Middle frontal gyrus (tissue), 1 donor: ENCODE results near the gene EML1.

Source experiments
- DNase-seq: peaks from one replicate; pipeline ENCODE4 v3.0.0-alpha.2; 2015; ENCODE audit warnings: low spot score; ENCODE audit errors: extremely low spot score

The EML1 gene

DNA sequence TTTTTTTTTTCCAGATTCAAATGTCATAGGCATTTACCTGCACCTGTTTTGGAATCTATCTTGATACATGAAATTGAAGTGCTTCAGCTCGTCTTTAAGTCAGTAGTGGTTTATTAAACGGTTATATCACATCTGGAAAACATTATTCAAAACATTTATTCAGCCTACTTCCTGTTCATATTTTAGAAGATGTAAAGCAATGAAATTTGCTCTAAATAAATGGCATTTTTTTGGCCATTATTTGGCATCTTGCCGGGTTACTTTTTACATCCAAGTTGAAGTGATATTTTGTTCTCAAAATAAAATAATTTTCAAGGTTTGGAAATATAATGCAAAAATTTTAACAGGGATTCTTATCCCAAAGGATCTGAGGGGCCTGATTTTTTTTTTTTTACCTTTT, 103.1 kb downstream of the EML1 start:
- DNase-seq: no peak

DNA sequence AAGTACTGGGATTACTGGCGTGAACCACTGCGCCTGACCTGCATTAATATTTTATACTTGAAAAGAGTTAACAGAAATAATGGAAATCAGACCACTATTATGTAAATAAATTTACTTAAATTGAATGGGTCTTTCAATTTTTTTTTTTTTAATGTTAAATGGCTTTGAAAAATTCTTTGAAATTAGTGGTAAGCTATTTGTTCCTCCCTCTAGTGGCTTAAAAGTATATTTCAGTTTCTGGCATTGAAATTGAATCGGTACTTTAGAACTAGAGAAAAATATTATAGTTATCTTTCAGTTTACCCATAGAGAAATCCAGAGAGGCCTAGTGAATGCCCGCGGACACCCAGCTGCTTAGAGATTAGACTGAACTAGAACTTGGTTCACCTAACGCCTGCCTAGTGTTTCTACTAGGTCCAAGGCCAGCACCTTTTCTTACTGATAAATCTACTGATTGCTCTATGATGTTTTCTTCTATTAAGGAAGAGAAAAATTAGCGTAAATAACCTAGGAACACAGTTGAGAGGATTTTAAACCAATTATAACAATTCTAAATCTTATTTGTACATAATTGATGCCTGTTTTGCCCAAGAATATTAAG, 106.5 kb downstream of the EML1 start:
- DNase-seq: no peak

DNA sequence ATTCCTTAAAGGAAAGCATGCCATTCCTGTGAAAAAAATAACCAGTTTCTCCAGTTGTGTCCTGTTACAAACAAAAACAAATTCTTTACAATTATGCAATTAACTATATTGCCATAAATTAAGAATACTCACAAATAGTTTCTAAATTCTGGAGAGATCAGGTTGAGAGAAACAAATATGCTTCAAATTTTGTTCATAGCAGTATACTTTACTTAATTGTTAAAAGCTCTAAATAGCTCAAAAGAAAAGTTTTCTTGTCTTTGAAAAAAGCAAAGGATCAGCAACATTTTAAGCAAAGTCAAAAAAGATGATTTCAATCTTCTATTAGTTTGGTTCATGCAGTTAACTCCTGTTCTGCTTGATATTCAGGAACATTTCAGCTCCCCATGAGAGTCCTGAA, 109.7 kb downstream of the EML1 start:
- no peak for DNase-seq

DNA sequence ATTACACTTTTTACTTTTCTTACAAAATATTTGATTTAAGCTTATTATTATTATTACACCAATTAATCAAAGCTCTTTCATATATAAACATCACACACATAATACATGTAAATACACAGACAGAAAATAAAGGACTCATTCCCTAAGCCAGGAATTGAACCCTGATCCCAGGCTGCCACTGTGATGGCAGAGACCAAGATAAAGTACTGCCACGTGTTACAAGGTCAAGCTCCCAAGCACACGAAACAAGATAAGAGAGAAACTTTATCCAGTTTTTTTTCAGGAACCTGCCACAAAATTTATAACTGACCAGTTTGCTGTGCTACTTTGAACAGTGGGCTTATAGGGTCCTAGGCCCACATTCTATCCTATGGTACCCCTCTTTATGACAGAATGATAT, 111.3 kb downstream of the EML1 start:
- DNase-seq: no peak

DNA sequence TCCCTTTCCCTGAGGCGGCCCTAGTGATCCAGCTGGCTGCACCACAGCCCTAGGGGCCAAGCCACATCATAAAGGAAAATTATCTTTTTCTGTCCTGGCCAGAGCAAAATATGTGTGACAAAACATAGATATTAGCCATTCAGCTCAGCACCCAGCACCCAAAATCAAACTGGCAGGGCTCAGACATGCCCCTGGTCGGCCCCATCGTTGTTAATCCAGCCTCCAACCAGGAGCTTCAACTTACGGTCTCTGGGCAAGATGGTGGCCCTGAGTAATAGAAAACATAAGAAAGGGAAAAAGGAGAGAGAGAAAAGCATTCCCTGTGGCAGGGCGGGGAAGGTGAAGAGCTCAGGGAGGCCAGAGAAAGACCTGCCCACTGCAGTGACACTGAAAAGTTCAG, 111.9 kb downstream of the EML1 start:
- DNase-seq: no peak

DNA sequence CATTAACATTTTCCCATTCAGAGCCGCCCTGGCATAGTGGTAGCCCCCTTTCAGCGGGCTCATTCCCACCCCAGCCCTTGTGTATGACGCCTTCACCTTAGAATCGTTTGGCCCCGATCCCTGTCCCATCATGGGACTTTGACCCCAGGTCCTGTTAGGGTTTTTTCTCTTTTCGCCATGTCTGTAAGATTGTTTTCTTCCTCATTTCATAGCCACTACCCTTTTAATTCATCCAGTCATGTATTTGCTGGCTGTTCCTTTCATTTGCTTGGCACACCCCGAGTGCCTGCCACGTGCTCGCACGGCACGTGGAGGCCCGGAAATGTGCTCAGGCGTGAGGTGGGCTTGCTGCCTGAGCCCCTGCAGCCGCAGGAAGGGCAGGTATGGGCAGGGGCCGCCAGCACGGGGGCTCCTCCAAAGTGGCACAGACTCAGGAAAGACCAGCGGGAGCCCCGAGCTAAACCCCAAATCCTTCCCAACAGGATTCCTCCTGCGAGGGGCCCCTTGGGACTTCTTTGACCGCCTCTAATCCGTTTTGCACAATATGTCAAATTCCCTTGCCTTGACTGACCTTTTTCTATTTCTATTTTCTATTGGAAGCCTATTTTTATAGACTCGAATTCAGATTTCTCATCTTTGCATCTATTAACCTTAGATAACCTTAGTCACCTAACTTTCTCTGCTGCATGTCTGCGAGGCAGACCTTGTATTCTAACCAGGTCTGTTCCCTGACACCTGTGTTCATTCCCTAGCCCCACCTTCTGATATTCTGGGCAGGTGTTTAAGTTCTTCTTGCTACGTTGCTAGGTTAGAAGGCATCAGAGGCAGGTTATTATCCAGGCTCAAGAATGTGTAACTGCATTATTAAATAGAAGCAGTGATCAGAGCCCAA, 114.8 kb downstream of the EML1 start:
- DNase-seq: no peak

DNA sequence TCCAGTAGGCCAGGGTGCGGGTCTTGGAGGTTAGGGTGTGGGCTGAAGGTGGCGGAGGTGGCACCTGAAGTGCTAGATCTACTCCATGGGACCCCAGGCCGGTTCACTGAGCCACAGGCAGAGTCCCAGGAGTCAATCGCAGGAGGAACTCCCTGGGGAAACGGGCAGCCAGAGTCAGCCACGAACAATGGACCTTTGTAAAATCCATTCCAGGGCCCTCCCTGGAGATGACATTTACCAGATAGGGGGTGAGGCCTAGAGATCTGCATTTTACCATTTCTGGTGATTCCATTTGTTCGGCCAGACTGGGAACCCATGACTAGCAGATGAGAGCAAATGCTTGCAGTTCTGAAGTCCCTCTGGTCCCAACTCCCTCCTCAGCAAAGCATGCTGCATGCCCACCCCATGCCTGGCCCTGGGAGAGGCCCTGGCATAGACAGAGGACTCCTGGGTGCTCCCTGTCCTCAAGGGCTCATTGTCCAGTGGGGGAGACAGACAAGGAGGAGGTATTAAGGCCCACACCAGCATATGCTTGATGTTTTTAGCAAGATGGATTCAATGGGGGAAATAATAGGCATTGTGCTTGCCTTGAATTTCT, 115.5 kb downstream of the EML1 start:
- no peak for DNase-seq

DNA sequence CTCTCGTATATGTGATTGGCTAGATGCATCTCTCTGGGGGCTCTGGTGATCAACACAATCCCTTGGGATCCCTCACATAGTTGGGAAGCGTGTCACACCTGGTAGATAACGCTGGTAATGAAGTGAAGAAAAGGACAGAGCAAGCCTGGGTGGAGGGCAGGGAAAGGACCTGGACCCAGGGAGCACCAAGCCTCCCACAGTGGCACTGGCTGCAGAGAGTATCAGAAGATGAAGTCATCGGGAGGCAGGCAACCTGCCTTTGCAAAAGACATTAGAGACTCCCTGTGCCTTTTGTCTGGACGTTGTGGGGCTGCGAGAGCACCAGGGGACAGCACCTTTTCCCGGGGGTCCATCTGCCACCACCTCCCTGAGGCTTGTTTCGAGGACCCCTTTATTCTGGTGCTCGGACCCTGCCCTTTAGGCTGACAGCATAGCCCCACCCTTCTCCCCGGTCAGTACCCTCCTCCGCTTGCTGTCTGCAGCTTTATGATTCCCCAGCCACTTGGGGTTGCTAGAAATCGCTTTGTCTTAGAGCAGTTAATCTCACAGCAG, 116.4 kb downstream of the EML1 start:
- no peak for DNase-seq

DNA sequence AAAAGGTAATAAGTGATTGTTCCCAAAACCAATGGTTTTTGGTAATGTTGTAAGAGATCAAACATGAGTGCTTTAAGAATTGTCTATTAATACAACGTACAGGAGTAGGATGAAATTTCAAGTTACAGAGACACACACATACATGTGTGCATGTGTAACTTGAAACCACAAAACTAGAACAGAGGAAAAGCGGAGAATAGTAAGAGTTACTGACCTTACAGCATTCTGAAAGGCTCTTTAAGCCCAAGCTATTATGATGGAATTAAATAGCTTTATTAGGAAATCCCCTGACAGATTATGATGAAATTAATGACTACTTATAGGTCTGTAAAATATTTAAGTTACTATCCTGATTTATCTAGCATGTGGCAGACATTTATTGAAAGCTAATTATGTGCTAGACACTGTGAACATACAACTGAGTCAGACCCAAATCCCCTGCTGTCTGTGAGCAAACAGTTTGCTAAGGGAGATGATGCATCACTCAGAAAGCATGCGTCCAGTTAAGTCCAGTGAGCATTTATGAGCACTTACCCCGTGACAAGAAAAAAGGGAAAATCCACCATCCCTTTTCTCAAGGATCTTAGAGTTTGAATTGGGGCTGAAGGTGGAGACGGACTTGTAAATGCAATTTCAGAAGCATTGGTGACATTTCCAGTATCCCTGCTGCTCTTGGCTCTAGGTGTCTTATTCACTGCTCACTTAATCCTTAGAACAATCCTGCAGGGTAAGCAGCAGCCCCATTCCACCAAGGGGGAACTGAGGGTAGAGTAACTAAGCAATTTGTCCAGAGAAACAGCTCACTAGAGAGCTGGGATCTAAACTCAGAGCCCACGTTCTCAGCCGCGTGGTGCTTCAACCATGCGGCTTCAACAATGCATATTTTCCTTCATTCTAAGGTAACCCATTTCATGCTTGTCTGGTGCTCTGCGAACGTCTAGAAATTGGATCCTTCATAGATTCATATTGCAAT, 117.4 kb downstream of the EML1 start:
- DNase-seq: no peak

DNA sequence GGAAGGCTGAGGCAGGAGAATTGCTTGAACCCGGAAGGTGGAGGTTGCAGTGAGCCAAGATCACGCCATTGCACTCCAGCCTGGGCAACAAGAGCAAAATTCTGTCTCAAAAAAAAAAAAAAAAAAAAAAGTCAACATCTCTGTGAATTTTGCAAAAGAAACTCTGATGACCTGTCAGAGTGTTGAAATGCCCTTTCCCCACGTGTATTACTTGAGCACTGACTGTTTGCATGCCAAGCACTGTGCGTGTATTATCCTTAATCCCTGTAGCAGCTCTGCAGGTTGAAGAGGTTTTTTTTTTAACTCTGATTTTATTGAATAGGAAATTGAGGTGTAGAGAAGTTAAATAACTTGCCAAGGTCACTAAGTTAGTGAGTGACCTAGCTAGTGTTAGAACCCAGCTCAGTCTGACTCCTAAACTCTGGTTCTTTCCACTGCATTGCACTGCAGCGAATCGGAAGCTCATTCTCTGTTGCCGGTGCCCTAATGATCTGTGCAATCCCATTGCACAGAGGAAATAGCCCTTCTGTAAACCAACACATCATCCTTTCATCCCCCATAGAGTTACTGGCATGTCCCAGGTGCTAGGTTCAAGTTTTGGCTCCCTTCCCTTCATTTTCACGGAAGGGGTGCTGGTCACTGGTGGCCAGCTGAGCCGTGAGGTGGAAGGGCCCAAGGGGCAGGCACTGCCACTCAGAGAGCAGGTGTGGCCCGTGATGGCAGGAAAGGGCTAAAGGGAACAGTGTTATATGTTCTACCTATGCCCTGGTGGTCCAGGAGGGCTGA, 122.3 kb downstream of the EML1 start:
- DNase-seq: no peak

DNA sequence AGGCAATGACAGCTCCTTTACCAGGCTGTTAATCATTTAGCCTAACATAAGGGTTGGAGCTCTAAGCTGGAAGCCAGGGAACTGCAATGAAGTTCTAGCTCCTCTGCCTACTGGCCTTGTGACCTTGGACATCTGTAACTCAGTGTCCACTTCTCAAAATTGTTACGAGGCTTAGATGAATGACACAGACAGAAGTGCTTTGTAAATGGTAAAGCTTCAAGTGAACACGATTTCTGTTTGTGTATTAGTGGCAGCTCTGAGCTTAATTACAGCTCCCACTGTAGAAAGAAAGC, 122.8 kb downstream of the EML1 start:
- no peak for DNase-seq

DNA sequence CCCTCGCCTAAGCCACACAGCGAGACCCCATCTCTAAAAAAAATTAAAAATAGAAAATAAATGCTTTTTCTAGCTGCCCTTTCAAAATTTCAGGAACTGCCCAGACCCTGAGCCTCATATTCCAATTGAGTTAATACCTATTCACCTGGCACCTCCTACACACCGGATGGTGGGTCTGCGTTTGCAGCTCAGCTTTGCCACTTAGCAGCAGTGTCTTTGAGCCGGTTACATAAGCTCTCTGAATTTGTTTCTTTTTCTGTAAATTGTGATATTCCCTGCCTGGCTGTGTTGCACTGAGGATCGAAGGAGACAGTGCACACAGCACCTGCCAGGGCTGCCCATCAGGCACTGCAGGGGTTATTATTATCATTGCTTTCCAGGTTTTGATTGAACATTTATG, 125.6 kb downstream of the EML1 start:
- DNase-seq: no peak

DNA sequence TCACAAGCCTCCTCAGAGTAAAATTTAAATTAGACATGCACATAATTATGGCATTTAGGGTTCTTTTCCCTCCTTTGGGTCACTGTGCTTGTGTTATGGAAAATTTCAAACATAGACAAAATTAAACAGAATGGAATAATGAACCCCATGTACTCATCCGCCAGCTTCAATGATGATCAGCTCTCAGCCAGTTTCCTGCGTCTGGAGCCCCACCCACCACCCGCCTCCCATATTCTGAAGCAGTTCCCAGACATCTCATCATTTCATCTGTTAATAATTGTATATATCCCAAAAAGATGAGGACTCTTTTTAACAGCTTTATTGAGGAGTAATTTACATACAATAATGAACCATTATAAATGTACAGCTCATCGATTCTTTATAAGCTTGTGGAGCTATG, 128.2 kb downstream of the EML1 start:
- no peak for DNase-seq

DNA sequence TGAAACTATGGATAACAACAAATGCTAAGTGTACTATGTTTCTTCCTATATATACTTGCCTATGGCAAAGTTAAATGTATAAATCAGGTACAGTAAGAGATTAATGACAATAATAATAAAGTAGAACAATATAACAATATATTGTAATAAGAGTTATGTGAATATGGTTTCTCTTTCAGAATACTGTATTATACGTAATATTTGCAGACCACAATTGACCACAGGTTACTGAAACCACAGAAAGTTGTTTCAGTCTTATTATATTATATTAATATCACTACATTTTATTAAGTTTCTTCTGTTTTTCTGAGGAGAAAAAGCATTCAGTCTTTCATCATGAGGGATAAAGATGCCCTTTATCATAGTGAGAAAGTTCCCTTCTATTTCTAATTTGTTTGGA, 131.2 kb downstream of the EML1 start:
- no peak for DNase-seq

DNA sequence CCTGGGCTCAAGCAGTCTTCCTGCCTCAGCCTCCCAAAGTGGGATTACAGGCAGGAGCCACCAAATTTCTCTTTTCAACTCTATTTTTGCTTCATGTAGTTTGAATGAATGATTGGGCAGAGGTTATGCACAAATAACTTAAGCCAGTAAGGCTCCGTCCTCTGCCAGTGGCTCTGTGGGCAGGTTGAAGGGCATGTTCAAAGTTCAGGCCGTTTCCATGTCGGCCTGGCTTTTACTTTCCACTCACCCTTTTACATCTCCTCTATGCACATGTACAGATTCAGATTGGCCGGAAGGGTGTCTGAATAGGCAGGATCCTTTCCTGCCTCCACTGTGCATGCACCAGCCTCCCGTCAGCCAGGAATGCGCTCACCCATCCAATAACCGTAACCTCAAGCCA, 132.3 kb downstream of the EML1 start:
- no peak for DNase-seq

DNA sequence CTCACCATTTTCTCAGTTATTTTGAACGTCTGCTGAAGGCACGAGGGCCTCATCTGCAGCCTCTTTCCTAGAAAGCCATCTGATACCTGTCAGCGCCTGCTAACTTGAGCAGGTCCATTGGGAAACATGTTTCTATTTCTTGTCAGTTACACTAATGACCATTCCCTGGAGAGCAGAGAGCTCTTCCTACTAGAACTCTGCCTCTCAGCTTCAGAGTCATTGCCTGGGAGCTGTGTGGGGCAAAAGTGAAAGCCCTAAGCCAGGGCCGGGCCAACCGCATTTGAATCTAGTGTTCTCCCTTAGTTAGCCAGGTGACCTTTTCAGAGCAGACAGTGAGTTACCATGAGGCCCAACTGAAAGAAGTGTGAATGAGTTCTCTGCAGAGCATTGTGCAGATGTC, 135.8 kb downstream of the EML1 start:
- DNase-seq: no peak

DNA sequence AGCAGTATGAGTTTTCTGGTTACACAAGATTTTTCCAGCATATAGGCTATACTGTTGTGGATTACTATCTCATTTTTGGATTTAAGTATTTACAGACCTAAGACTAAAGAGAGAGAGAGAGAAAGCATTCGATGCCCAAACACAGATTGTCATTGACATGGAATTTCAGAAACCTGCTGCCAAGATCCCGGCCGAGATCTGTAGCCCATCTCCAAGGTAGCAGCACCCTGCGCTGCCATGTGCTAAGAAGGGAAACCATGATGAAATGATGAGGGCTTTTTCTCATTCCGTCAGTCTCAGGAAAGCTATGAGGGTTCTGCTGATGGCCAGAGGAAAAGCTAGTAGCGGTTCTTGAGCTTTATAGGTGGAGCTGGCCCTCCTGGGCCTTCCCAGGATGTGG, 136.4 kb downstream of the EML1 start:
- DNase-seq: no peak

DNA sequence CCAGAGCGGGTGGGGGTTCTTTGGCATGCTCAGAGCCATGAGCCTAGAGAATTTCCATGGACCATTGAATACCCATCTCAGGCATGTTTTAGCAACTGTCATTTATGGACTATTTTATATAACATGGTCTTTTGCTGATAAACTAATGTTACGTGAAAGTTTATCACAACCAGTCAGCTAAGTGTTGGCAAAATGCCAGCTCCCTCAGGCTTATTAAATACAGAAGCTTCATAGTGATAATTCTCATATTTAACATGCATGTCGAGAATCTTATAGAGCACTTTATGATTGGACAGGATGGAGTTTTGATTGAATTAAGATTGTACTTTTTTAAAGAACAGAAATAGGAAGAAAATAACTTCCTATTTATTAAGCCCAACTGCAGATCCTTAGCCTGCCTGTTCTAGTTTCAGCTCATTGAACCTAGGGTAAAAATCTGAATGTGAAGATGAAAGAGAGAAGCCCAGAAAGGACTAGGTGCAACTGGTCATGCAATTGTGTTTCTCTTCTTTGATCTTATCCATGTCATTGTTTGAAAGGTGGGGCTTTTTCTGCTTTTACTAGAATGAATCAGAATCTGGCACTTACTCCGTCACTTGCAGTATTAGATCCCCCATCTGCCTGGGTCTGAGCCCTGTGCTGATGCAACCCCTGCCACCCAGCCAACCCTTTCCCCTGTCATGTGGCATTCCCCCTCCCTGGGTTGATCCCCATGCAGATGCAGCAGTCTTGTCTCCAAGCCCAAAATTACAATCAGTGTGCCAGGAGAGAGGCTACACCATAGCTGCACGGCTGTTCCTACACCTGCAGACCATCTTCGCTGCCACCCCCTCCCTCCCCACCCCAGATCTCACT, 137.4 kb downstream of the EML1 start:
- DNase-seq: no peak

DNA sequence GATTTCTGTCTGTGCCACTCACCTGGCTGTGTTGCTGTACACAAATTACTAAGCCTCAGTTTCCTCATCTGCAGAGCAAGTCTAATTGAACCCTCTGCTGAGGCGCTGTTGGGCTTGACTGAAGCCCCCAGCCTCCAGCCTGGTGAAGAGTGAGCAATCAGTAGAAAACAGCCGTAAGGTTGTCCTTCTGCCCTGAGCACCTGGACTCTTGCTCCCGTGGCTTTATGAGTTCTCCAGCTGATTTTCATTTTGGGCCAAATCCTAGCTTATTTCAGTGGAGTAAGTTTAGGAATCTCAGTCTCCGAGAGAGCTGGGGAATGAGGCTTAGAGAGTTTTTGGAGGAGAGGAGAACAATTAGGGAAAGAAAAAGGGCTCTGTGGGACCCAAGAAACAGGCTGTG, 138.1 kb downstream of the EML1 start:
- DNase-seq: no peak

DNA sequence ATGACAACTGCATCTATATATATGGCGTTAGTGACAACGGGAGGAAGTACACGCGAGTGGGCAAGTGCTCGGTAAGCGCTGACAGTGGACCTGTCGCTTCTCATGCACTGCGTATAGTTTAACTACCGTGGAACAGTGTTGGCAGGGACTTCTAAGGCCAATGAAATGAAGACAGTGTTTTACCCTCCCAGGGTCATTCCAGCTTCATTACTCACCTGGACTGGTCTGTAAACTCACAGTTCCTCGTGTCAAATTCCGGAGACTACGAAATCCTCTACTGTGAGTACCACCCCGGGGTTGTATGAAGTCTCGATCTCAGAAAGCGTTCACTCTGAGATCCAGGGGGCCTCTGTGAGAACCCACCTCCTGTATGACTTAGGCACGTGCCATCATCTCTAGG, 142.8 kb downstream of the EML1 start:
- DNase-seq: no peak
